HG03442 (cell line): ENCODE results near the gene IQGAP2.

ENCODE experiments used
- ATAC-seq: cut with Tn5 transposase; IDR thresholded peaks from one replicate; pipeline ENCODE4 v1.9.1; 2021; ENCODE audit warnings: mild to moderate bottlenecking, moderate library complexity; ENCODE audit not compliant: unreplicated experiment

IQGAP2 gene

DNA sequence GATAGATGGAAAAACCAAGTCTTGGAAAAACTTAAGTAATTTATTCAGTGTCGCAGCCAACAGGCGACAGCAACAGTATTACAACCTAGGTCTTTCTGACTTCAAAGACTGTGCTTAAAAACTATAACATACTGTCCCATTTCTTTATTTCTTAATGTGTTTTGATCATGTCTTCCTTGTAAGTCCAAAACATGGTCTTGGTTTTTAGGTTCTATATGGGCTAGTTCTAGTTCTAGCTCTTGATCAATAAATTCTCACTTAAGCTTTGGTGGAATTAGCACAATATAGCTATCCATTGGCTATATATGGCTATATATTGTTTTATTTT is 69.9 kb downstream of the IQGAP2 start:
- no peak for ATAC-seq

- ATAC-seq: no peak
Measured at GRCh38 chr5:76473661-76474060, 70.6 kb downstream of the IQGAP2 start.

DNA sequence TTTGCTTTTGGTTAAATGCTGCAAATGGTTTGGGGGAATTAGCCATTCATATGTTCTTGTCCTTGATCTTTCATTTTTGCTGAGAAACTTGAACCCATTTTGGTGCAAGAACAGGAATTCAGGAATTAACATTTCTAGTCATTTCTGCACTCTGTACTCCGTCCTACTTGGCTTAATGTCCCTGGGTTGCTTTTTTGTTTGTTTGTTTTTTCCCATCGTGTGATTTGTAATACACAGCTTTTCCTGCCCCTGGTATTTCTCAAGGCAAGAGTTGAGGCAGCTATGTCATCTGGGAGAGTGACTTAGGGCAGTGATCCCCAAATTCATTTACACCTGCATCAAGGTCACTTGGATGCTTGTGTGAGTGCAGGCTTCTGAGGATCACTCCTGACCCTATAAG is 71.3 kb downstream of the IQGAP2 start:
- ATAC-seq: no peak

DNA sequence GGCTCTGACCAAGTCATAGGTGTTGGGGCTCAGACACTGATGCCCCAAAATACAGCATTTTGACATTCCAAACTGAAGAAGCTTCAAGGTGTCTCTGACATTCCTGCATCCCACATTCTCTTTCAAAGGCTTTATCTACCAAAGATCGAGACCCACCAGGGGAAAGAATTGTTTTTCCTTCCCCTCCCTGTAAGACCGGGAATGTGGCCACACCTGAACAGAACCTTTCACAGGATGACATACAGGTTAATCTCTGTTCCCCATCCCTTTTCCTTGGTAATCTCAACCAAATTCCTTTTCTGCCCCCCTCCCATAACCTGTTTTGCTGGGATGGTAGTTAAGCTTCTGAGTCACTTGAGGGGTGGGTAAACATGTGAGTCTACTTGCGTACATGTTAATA is 72.3 kb downstream of the IQGAP2 start:
- ATAC-seq: no peak

DNA sequence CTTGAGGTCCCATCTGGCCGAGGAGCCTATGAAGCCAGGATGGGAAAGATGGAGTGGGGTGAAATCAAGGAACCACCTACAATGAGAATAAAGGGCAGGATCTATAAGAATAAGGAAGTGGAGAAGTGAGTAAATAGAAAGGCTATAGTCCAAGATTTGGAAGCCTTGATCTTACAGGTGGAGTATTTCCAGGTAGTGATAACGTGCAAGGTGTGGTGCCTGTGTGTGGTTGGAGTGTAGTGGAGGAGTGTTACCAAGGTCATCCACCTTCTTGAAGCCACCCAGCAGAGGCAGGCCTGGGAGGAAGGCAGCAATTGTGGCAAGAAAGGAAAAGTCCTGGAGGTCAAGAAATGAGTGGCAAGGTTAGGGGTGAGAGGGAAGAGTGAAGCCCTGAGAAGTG is 72.9 kb downstream of the IQGAP2 start:
- no peak for ATAC-seq

- ATAC-seq: no peak
Measured at GRCh38 chr5:76476474-76477038, 73.5 kb downstream of the IQGAP2 start.

DNA sequence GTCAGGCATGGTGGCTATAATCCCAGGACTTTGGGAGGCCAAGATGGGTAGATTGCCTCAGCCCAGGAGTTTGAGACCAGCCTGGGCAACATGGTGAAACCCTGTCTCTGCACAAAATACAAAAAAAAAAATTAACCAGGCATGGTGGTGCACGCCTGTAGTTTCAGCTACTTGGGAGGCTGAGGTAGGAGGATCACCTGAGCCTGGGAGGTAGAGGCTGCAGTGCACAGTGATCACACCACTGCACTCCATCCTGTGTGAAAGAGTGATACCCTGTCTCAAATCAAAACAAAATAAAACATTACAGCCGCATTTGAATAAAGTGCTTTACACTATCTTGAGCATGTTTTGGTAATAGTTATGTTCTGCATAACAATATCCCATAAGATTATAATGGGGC is 74.0 kb downstream of the IQGAP2 start:
- ATAC-seq: no peak

- no peak for ATAC-seq
Measured at GRCh38 chr5:76477571-76477970, 74.5 kb downstream of the IQGAP2 start.

DNA sequence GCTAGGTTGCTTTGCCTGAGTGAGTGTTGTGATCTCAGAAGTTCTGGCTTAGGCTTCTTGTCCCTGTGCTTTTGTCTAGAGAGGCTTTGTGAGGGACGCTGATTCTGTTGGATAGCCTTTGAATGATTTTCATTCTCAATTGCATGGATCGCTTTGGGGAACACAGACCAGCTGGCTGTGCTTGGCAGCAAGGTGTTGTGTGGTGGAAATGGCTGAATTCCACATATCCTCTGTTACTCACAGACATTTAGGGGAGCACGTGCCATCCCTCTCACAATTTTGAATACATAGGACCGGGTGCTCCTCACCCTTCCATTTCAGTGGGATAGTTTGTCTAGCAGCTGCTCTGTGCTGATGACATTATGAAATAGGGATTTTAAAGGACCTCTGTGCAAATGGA is 76.2 kb downstream of the IQGAP2 start:
- ATAC-seq: no peak

DNA sequence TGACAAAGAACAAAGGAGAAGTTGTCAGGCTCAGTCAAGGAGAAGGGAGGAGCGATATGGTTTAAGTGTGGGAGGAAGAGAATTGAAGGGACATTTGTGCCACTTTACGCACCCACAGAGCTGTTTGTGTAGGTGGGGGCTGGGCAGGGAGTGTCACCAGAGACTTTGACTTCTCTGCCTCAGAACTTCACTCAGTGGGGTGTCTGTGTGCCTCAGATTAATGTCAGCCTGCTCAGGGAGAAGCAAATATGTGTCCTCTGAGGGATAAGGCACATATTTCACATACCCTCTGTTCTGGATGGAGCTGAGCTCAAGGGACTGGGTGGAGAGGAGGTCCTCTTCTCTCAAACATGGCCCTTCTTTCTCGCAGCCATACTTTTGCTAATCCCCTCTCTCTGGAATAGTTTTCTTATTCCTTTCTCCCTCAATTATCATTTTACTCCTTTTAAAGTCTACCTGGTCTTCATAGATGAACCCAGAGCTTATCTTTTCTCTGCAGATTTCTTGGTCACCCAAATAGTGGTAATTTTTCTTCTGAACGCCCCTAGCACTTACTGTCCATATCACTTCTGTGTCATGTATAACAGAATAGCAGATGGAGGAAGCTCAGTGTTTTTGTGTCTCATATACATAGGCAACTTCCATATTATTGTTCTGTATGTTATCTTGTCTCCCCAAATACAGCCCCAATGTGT is 77.0 kb downstream of the IQGAP2 start:
- no peak for ATAC-seq

DNA sequence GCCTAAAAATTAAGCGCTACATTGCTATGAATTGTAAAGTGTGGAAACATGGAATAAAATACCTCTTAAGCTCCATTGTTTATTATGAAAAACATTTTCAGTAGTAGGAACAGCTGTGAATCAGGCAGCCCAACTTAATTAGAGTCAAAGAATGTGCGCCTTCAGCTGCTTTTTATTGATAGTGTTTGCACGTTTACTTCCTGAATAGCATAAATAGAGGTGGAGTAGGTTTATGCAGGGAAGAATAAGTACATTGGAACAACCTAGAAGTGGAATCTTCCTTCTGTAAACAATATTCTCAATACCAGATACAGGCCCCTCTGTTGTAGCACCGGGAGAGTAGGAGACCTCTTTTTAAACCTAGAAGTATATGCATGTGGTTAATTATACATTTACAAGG is 79.9 kb downstream of the IQGAP2 start:
- no peak for ATAC-seq

DNA sequence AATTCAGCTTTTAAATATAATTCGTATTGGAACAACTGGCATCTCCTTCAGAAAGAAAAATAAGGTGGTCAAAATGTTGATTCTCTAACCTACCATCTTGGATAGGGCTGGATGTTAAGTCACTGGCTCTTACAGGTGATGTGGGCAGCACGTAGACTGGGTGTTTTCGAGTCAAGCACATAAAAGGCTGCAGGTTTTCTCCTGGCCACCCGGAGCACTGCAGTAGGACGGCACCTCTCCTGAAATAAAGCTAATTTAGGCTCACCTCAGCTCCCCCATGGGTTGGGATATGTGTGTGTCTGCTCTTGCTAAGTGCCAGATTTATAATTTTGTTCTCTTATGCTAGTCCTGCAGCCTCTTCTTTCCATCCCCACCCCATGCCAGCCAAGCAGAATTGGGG is 80.3 kb downstream of the IQGAP2 start:
- ATAC-seq: no peak

DNA sequence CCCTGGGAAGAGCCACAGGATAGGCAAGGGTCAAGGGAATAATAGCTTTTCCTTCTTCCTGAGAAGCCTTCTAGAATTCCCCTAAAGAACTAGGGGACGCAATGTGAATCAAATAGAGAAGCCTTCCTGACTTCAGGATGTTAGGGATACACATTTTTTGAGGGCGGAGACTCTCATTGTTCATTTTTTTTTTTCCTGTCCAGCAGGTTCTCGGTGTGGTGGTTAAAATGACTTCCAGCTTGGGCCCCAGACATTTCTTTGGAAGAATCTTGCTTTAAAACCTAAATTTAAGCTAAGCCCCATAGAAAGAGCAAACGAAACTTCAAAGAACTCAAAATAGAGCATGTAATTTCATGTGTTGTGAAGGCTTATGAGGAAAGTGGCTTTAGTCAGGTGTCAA is 80.8 kb downstream of the IQGAP2 start:
- ATAC-seq: no peak

- ATAC-seq: no peak
Measured at GRCh38 chr5:76485511-76485910, 82.4 kb downstream of the IQGAP2 start.

- no peak for ATAC-seq
Measured at GRCh38 chr5:76487386-76487785, 84.3 kb downstream of the IQGAP2 start.

- ATAC-seq: no peak
Measured at GRCh38 chr5:76487821-76488220, 84.7 kb downstream of the IQGAP2 start.

DNA sequence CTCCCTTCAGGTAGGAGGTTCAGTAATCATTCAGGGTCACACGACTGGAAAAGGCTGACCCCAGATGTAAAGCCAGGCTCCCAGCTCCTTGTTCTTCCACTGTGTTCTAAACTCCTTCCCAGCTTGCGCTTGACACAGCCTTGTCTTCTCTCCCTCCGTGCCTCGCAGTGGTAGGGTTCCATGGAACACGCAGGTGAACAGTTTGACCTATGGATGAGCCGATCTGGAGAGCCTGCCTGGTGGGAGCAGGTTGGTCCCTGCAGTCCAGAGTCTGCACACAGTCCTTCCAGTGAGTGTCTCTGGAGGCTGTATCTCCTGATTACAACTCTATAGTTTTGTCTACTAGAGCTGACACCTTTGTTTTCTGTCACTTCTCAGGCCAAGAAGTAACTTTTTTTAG is 85.9 kb downstream of the IQGAP2 start:
- ATAC-seq: no peak

DNA sequence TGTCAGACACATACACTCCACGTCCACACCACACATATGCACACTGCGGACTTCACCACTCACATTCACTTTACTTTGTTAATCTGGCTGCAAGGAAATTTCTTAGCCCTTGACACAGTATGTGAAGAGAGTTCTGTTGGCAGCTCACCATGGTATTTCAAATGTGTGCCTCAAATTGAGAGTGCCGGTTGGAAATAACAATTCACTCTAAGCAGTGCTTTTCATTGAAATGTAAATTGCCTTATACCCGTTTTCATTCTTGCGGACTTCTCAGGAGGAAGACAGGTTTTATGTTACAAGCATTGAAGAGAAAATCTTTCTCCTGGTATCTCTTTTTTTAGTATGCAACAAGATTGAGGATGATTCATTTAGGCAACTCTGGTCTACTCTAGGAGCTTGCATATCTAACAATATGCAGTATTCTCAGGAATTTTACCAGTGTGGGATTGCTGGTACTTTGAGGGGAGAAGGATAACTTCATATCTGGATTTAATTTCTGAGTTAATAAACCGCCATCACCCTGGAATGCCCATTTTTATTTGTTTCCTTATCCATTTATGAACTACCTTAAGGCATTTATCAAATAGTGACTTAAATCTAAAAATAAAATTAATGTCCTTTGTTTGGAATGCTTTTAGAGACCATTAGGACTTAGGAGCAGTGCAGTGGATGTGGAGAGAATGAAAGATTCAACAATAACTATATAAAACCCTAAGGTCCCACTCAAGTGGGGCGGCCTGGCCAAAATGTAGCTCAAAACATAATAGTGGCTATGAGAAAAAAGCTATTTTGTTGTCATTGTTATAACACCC is 87.0 kb downstream of the IQGAP2 start:
- ATAC-seq: no peak

DNA sequence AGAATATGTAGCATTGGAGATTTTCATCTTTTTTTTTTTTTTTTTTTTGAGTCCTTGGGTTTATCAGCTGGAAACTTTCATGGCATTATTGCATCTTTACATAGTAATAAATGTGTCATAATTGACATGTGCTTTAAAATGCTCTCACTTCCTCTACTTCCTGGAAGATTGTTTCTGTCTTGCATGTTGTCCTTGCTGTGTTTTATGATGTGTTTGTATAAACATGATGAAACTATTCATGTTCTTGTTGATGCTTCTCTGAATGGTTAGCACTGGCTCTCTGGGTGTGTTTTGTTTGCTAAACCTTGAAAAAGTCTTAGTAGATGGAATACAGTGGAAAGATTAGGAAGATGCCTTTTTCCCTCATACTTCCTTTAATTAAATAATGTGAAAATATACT is 87.9 kb downstream of the IQGAP2 start:
- no peak for ATAC-seq

DNA sequence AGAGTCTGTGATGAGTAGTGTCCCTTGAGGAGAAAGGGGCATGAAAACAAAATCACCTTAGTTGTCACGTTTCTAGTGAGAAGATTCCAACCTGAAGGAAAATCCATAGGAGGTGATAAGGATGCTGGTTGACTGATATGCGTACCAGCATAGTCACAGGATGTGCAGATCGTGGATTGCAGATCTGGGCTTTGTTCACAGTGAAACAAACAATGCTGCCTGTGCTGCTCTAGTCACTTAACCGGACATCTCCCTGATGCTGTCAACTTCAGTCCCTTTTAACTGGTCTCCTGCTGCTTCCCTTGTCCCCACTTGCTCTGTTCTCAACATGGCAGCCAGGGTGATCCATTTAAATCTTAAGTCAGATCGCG is 89.7 kb downstream of the IQGAP2 start:
- ATAC-seq: no peak

DNA sequence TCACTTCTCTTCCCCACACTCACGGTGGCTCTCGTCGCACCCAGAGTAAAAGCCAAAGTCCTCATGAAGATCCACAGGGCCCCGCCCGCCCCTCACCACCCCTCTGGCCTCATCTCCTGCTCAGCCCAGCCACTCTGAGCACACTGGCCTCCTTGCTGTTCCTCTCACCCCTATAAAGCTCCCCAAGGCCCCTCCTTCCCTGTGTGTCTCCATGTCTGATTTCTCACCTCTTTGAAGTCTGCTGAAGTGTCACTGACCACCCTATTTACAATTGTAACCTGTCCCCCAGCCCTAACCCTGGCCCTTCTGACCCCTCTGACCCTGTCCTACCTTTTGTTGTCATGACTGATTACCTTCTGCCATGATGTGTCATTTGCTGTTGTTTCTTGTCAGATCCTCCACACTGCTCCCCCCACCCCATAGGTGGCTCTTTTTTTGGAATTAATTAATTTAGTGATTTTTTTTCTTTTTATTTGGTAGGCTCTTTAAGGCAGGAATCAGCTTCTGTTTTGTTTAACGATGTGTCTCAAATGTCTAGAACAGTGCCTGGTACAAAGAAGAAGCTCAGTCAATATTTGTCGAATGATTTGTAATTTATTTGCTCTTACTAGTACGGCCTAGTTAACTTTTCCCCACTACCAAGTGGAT is 90.2 kb downstream of the IQGAP2 start:
- no peak for ATAC-seq

GRCh38 chr5:76494201-76494600 is 91.1 kb downstream of the IQGAP2 start:
- ATAC-seq: no peak
